Choroid plexus epithelial cell (primary cell): ENCODE measurements around the gene COX5A.

Experiments
- DNase-seq: peaks from one replicate; pipeline ENCODE4 v3.0.0-alpha.2; 2010; ENCODE audit warnings: low read depth
- H3K4me3 ChIP-seq: 2 replicates; pipeline ENCODE4 v1.5.1; 2011; ENCODE audit warnings: low read depth, mild to moderate bottlenecking, control low read depth, low read length, moderate library complexity
- TF ChIP-seq, protein P1 (sequence below): conservative IDR thresholded peaks from 2 replicates; pipeline ENCODE4 v1.5.1; 2011; ENCODE audit warnings: low read depth, mild to moderate bottlenecking, control low read depth, inconsistent platforms, low read length, moderate library complexity

The COX5A gene

DNA sequence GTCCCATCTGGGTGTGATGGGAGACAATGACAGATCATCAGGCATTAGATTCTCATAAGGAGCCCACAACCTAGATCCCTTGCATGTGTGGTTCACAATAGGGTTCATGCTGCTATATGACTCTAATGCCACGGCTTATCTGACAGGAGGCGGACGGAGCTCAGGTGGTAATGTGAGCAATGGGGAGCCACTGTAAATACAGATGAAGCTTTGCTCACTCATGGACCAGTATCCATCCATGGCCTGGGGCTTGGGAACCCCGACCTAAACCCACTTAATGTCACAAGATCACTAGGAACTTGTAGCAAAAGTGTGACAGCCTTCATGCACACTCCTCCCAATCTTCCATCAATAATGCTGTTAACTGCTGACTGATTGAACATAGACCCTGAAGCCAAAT lies 29.2 kb downstream of the COX5A start:
- TF ChIP-seq, protein P1, sequence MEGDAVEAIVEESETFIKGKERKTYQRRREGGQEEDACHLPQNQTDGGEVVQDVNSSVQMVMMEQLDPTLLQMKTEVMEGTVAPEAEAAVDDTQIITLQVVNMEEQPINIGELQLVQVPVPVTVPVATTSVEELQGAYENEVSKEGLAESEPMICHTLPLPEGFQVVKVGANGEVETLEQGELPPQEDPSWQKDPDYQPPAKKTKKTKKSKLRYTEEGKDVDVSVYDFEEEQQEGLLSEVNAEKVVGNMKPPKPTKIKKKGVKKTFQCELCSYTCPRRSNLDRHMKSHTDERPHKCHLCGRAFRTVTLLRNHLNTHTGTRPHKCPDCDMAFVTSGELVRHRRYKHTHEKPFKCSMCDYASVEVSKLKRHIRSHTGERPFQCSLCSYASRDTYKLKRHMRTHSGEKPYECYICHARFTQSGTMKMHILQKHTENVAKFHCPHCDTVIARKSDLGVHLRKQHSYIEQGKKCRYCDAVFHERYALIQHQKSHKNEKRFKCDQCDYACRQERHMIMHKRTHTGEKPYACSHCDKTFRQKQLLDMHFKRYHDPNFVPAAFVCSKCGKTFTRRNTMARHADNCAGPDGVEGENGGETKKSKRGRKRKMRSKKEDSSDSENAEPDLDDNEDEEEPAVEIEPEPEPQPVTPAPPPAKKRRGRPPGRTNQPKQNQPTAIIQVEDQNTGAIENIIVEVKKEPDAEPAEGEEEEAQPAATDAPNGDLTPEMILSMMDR, result no peak
- H3K4me3 ChIP-seq, result no peak overlapping the region
- no peak for DNase-seq

DNA sequence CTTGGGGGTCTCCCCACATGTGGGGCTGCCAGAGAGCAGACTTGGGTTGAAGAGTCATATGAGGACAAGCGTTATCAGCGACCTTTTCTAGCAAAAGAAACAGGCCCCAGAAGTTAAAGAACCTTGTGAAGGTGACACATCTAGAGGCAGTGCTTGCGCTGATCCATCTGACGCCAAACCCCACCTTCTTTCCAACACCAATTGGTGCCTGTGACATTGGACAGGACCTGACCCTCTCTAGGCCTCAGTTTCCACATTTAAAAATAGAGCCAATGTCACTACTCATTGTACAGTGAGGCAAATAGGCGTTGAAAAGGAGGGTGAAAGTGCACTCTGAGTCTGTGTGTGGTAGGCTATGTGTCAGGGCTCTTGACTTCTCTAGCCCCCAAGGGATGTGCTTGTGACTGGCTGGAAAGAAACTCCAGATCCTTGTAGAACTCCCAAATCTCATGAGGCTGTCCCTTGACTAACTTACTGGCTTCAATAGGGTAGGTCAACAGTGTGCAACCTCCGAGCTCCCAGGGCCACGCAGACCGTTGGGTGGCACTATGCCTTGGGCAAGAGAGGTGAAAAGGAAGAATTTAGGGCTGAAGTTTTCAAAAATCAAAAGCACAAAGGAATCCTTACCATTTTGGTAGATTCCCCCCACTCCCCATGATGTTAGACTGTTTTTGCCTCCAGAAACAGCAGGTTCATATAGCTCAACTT lies 30.6 kb downstream of the COX5A start:
- peak overlapping the region; percentile 84 for H3K4me3 ChIP-seq
- peak; percentile 12 for DNase-seq
- TF ChIP-seq, protein P1, result no peak

DNA sequence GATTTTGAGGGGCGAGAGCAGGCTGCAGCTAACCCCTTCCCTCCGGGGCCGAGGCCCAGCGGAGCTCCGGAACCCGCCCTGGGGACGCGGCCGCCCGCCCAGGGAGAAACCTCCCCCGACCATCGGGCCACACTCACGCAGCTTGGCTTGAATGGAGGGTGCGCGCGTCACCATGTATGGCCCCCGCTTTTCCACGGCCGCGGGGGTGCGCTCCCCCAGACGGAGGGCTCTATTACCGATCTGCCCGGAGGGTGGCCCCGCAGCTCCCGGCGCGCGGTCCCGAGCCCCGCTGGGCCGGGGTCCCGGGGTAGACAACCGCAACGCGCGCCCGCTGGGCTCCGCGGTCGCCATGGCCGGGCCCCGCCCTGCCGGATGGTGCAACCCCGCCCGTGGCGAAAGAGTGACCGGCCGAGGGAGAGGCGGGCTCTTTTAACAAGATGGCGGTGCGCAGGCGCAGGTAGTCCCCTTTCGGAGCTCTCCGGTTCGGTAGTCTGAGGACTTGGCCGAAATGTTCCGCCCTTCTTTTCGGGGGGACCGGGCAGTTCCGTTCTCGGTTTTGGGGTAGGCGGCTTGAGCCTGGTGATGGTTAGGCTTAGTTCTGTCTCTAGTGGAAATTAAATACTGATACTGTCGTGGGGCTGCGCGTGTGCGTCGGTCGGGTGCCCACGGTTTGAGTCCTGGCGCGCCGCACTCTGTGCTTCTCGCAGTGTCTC lies 31.3 kb downstream of the COX5A start, which contains the start of gene FAM219B:
TSS of gene FAM219B (minus strand) at position 402 of the 713 bp plus-strand sequence. CDS start at position 351, 51 bp downstream.
- DNase-seq, result peak; percentile 90
- TF ChIP-seq, protein P1, result no peak
- H3K4me3 ChIP-seq, result peak within 1 kb of the TSS; percentile 84

DNA sequence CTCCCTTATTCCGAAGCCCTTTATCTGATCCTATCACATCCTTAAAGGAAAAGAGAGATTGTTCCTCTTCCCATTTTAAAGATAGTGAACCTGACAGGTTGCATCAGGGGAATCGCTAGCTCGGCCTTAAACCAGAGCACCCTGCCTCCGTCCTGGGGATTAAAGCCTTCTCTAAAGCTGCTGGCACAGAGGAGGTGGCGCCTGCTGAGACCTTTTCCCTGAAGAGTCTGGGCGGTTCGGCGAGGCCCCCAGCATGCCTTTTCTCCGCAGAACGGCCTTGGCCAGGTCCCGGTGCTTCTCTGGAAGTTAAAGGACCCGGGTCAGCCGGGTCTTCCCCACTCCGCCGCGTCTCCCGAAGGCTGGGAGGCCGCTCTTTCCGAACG lies 31.8 kb downstream of the COX5A start:
- TF ChIP-seq, protein P1, result no peak
- peak; percentile 40 for DNase-seq
- H3K4me3 ChIP-seq, result peak overlapping the region; percentile 84

DNA sequence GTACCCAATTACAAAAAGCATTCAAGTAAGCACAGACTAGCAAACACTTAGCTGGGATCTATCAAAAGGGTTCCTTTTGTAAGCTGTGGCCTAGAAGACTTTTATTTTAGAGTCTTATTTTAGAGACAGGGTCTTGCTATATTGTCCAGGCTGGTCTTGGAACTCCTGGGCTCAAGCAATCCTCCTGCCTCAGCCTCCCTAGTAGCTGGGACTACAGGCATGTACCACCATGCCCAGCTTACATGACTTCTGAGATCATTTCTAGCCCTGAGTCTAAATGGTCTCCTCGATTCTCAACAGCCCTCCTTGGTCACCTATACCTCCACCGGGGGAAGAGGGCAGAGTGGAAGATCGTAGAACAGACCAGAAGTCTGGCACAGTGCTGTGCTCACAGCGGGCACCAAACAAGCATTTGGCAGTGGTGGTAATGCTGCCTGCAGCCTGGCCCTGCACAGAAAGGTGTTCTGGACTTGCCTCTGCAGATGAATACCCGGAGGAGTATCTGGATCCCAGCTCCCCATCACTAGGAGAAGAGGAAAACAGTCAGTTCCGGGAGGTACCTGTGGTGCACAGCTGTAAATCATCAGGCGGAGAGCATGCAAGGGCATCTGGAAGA lies 33.6 kb downstream of the COX5A start:
- no peak for DNase-seq
- TF ChIP-seq, protein P1, result no peak
- H3K4me3 ChIP-seq, result no peak overlapping the region

DNA sequence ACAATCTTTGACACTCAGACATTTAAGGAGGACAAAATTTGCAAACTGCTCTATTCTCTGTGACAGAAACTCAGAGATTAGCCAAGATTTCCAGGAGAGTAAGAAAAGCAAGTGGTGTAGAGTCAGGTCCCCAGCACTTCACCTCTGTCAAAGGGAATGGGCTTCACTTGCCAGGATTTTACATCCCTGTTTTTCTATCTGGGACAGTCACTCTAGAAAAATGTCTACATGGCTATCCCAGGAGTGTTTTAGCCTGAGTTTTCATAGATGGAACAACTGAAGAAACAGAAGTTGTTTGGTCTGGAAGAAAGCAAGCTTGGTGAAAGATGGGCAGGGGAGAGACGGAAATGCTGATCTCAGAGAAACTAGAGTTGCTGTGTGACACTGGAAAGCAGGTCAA lies 34.2 kb downstream of the COX5A start:
- TF ChIP-seq, protein P1, result no peak
- no peak for DNase-seq
- H3K4me3 ChIP-seq, result no peak overlapping the region
